ENCODE results near the gene TMEM81.

GRCh38 chr1:205061665-205062069 is 22.6 kb downstream of the TMEM81 start:
- TF ChIP-seq CTCF (IDR thresholded peaks at IDR 0.05; ENCODE audit: borderline replicate concordance, extremely low read depth, low read length, poor library complexity, severe bottlenecking) (peak; percentile 95), EZH2 (IDR thresholded peaks at IDR 0.05; ENCODE audit: borderline replicate concordance, low read depth, low read length, severe bottlenecking) (no peak)
